ENCODE measurements around the gene UNG. TPM values are rescaled to one million over a fixed set of nuclear protein-coding genes. Genes with fewer than 3 reads are reported as not detected.

Gene UNG
- total RNA-seq, 2 donors from 2014 or later, result 4.9 to 13.5 TPM

DNA sequence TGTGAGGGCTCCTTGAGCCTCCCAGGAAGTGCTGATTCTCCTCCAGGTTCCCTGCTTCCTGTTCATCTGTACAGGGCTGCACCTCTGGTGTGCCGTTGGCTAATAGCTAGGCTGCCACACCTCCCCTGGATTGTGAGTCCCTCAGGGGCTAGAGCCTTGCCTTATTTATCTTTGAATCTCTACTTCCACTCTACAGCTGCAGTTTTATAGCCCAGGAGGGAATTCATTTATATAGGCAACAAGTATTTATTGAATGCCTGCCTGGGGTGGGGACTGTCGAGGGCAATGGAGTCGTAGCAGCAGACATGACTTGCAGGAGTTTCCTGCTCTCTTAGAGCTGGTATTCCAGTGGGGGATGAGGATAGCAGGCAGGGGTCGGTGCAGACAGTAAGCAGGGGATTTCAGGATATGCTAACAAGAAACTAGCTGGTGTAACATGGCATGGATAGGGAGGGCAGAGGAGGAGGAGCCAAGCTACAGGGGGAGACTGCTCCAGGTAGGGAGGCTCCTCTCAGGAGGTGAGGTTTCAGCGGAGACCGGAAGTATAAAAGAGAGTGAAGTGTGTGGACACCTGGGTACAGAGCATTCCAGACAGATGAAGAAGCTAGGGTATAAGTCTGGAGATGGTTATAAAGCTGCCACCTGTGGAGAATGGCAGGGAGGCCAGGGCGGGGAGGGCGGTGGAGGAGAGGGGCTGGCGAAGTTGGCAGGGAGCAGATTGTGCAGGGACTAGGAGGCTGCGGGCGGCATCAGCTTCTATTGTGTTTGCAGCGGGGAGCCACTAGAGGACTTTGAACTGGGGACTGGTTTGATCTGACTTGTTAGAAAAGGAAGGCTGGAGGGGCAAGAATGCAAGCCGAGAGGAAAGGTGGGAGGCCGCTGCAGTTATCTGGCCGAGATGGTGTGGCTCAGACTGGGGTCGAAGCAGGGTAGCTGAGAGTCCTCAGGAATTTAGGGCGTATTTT is 27.8 kb upstream of the UNG start:
- WGBS, 2 donors, result 87 to 93% methylated on average over 17 of the region's 17 CpGs
- Histone ChIP-seq H3K9me3 (no peaks in the 10 kb centered on the region), H3K27me3 (no peaks in the 10 kb centered on the region), H3K4me1 (peaks cover 35% of the 10 kb centered on the region), H3K4me3 (no peak overlapping the region), H3K36me3 (replicated peaks in 1 of 2; ENCODE audit: insufficient read depth in 1 of 2, low read depth in 2 of 2) (peaks cover 4 to 11% of the 10 kb centered on the region in 2 donors), H3K27ac (no peak overlapping the region)
- intact Hi-C loops (cut with DNase I), result no loop called here
- no peak for DNase-seq
- ATAC-seq, result no peak
- TF ChIP-seq, protein P1, sequence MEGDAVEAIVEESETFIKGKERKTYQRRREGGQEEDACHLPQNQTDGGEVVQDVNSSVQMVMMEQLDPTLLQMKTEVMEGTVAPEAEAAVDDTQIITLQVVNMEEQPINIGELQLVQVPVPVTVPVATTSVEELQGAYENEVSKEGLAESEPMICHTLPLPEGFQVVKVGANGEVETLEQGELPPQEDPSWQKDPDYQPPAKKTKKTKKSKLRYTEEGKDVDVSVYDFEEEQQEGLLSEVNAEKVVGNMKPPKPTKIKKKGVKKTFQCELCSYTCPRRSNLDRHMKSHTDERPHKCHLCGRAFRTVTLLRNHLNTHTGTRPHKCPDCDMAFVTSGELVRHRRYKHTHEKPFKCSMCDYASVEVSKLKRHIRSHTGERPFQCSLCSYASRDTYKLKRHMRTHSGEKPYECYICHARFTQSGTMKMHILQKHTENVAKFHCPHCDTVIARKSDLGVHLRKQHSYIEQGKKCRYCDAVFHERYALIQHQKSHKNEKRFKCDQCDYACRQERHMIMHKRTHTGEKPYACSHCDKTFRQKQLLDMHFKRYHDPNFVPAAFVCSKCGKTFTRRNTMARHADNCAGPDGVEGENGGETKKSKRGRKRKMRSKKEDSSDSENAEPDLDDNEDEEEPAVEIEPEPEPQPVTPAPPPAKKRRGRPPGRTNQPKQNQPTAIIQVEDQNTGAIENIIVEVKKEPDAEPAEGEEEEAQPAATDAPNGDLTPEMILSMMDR (IDR thresholded peaks at IDR 0.05), result no peak
- TF ChIP-seq POLR2A (IDR thresholded peaks at IDR 0.05), result no peak

DNA sequence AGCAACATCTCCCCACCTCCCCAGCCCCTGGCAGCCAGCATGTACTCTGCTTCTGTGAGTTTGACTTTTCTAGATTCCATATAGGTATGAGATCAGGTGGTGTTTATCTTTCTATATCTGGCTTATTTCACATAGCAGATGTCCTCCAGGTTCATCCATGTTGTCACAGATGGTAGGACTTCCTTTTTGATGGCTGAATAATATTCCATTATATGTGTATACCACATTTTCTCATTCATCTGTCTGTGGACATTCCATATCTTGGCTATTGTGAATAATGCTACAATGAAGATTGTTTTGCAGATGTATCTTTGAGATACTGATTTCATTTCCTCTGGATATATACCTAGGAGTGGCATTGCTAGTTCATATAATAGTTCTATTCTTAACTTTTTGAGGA is 22.5 kb upstream of the UNG start:
- H3K4me1 ChIP-seq, result no peaks in the 10 kb centered on the region
- peaks cover 6 to 9% of the 10 kb centered on the region in 2 donors for H3K36me3 ChIP-seq (replicated peaks in 1 of 2; ENCODE audit: insufficient read depth in 1 of 2, low read depth in 2 of 2)
- no peak overlapping the region for H3K4me3 ChIP-seq
- no peak for TF ChIP-seq POLR2A (IDR thresholded peaks at IDR 0.05)
- TF ChIP-seq, protein P1 (IDR thresholded peaks at IDR 0.05), result no peak
- no peaks in the 10 kb centered on the region for H3K9me3 ChIP-seq
- DNase-seq (no peak), ATAC-seq (no peak)
- H3K27ac ChIP-seq, result no peak overlapping the region
- intact Hi-C loops (cut with DNase I), result no loop called here
- H3K27me3 ChIP-seq, result no peaks in the 10 kb centered on the region

DNA sequence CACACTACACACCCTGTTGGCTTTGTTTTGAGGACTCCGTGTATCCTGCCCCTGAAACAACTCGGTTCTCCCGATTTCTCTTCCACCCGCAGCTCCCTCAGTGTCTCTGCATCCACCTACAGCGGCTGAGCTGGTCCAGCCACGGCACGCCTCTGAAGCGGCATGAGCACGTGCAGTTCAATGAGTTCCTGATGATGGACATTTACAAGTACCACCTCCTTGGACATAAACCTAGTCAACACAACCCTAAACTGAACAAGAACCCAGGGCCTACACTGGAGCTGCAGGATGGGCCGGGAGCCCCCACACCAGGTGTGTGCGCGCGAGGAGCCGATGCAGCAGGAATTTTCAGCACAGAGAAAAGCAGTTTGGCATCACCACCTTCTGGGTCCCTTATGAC is 14.6 kb upstream of the UNG start:
- Histone ChIP-seq H3K4me1 (peaks cover 23% of the 10 kb centered on the region), H3K27me3 (no peaks in the 10 kb centered on the region), H3K27ac (no peak overlapping the region), H3K9me3 (no peaks in the 10 kb centered on the region), H3K4me3 (no peak overlapping the region), H3K36me3 (replicated peaks in 1 of 2; ENCODE audit: insufficient read depth in 1 of 2, low read depth in 2 of 2) (peaks cover 0 to 24% of the 10 kb centered on the region in 2 donors)
- WGBS, 2 donors, result 93 to 94% methylated on average over 12 to 14 of the region's 14 CpGs
- DNase-seq (no peak), ATAC-seq (no peak)
- intact Hi-C loops (cut with DNase I), result loop anchor here (10.0 kb wide), 1 partner anchor 128 kb away; no protein-coding TSS in a partner anchor
- TF ChIP-seq, protein P1 (IDR thresholded peaks at IDR 0.05), result no peak
- TF ChIP-seq POLR2A (IDR thresholded peaks at IDR 0.05), result no peak

DNA sequence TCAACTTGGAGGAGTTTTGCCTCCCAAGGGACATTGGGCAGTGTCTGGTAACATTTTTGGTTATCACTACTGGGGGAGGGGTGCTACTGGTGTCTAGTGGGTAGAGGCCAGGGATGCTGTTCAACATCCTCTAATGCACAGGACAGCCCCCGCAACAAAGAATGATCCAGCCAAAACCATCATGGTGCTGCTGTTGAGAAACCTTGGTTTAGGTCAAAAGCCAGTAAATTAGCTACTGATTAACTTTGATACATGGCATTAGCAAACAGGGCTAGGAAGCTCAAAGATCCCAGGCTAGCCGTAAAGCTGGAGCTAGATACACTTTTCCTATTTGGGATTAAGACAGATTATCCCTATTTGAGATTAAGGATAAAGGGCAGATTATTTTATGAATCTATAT is 13.0 kb upstream of the UNG start:
- Histone ChIP-seq H3K27me3 (no peaks in the 10 kb centered on the region), H3K4me1 (peaks cover 27% of the 10 kb centered on the region), H3K9me3 (no peaks in the 10 kb centered on the region), H3K27ac (peak overlapping the region in 1 of 4 donors; percentile 17), H3K4me3 (no peak overlapping the region), H3K36me3 (replicated peaks in 1 of 2; ENCODE audit: insufficient read depth in 1 of 2, low read depth in 2 of 2) (peaks cover 0 to 26% of the 10 kb centered on the region in 2 donors)
- intact Hi-C loops (cut with DNase I), result loop anchor here (10.0 kb wide), 1 partner anchor 130 kb away; no protein-coding TSS in a partner anchor
- TF ChIP-seq POLR2A (IDR thresholded peaks at IDR 0.05), result no peak
- TF ChIP-seq, protein P1 (IDR thresholded peaks at IDR 0.05), result no peak
- ATAC-seq (peak; percentile 71), DNase-seq (no peak)
- WGBS, 2 donors, result 17 to 43% methylated on average over 2 of the region's 2 CpGs

Data from body of pancreas (tissue), 4 donors.